Smooth muscle cell of the umbilical artery (primary cell): ENCODE measurements around the gene MMADHC. TPM values are rescaled to one million over a fixed set of nuclear protein-coding genes. Genes with fewer than 3 reads are reported as not detected.

Experiments
- total RNA-seq: library from RNA; depleted of rRNA; stranded (reverse); fragments of >200 nt; gene quantifications from 2 replicates; pipeline ENCODE4 v1.2.3, GENCODE V29; 2014

Gene MMADHC
- total RNA-seq, result 184 and 212 TPM in 2 replicates

DNA sequence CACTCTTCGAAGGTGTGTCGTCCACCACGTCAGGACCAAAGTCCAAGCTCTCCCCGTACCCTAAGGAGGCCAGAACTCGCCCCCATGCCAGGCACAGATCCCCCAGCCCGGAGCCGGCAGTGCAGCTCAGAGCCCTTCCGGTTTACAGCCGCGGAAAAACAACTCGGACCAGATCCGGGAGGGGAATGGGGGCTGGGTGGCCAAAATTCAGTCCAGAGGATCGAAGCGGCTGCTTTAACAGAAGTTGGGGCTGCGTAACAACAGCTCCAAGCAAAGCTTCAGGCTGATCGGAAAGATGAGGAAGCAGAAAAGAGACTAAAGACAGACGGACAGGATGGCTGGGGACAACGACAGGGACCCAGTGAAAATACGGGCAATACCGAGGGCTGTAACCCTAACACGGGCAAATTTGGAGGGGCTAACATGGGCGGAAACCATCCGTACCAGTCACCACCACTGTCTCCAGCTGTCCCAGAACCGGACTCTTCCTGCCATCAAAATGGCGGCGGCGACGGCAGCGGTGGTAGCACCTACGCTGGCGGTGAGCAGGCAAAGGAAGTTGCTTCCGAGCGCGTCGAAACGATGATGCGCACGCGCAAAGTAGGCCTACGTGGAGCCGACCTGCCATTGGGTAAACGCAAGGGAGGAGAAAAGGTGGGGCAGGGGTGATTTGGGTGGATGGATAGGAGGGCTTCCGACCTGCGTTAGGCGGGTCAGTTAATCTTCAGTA is at the start of gene MMADHC:
Gene MMADHC (minus strand): TSS at position 556 of the 730 bp plus-strand sequence. CDS start 678 bp downstream, outside the sequence.

